ENCODE data around the gene EPHA5.

EPHA5 gene

DNA sequence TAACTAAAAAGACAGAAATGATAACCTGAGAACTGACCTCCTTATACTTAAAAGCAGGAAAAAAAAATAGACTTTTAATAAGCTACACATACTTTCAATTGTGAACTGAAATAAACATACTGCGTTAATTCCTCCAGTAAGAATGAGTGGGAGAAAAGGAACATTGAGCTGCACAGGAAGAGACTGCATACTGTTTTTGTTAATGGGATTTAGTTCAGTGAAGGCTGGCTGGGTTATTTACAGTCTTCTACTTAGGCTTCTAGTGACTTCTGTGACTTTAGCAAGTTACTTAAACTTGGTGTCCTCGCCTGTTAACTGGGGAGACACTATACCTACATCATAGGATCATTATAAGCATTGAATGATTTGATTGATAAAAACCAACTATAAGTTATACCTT lies 213.3 kb downstream of the EPHA5 start:
- no peaks in the 10 kb centered on the region for H3K27me3 ChIP-seq (ENCODE audit: insufficient read depth, poor library complexity, severe bottlenecking)
- DNase-seq (ENCODE audit: low read depth in 1 of 2, low spot score in 1 of 2): no peak
- no peak overlapping the region for H3K4me3 ChIP-seq (replicated peaks; ENCODE audit: insufficient read depth, low read length)
- no peak overlapping the region for H3K27ac ChIP-seq (replicated peaks)
- TF ChIP-seq POLR2AphosphoS5 (IDR thresholded peaks at IDR 0.05; ENCODE audit: low read depth): no peak
- no peak for TF ChIP-seq SPI1 (IDR thresholded peaks at IDR 0.05; ENCODE audit: borderline replicate concordance, low read depth)
- no peak for TF ChIP-seq CTCF (IDR thresholded peaks at IDR 0.05; ENCODE audit: insufficient read depth, low read length)
- TF ChIP-seq, protein P1, sequence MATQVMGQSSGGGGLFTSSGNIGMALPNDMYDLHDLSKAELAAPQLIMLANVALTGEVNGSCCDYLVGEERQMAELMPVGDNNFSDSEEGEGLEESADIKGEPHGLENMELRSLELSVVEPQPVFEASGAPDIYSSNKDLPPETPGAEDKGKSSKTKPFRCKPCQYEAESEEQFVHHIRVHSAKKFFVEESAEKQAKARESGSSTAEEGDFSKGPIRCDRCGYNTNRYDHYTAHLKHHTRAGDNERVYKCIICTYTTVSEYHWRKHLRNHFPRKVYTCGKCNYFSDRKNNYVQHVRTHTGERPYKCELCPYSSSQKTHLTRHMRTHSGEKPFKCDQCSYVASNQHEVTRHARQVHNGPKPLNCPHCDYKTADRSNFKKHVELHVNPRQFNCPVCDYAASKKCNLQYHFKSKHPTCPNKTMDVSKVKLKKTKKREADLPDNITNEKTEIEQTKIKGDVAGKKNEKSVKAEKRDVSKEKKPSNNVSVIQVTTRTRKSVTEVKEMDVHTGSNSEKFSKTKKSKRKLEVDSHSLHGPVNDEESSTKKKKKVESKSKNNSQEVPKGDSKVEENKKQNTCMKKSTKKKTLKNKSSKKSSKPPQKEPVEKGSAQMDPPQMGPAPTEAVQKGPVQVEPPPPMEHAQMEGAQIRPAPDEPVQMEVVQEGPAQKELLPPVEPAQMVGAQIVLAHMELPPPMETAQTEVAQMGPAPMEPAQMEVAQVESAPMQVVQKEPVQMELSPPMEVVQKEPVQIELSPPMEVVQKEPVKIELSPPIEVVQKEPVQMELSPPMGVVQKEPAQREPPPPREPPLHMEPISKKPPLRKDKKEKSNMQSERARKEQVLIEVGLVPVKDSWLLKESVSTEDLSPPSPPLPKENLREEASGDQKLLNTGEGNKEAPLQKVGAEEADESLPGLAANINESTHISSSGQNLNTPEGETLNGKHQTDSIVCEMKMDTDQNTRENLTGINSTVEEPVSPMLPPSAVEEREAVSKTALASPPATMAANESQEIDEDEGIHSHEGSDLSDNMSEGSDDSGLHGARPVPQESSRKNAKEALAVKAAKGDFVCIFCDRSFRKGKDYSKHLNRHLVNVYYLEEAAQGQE (IDR thresholded peaks at IDR 0.05; ENCODE audit: insufficient replicate concordance, low read depth): no peak
- TF ChIP-seq GABPA (IDR thresholded peaks at IDR 0.05; ENCODE audit: low read depth): no peak

GRCh38 chr4:65456579-65456978 lies 213.7 kb downstream of the EPHA5 start:
- Histone ChIP-seq H3K4me3 (replicated peaks; ENCODE audit: insufficient read depth, low read length) (no peak overlapping the region), H3K27ac (replicated peaks) (no peak overlapping the region), H3K27me3 (ENCODE audit: insufficient read depth, poor library complexity, severe bottlenecking) (no peaks in the 10 kb centered on the region)
- TF ChIP-seq CTCF (IDR thresholded peaks at IDR 0.05; ENCODE audit: insufficient read depth, low read length) (no peak), POLR2AphosphoS5 (IDR thresholded peaks at IDR 0.05; ENCODE audit: low read depth) (no peak), SPI1 (IDR thresholded peaks at IDR 0.05; ENCODE audit: borderline replicate concordance, low read depth) (no peak)
- TF ChIP-seq, protein P1 (IDR thresholded peaks at IDR 0.05; ENCODE audit: insufficient replicate concordance, low read depth): no peak
- no peak for DNase-seq (ENCODE audit: low read depth in 1 of 2, low spot score in 1 of 2)

DNA sequence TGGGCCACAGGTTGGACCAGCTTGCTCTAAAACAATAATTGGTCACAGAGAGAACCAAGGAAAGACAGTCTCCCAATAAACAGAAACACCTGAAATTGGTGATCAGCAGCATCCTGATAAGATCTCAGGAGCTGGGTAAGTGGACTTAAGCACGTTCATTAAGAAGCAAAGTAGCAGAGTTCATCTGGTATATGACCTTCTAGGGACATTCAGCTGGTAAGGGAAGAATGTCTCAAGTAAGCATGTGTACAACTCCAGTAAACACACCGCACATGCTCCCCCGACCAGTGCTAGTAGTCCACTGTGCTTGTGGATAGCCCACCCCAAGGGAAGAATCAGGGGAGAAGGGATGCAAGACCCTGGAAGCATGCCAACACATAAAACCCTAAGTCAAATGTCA lies 216.9 kb downstream of the EPHA5 start:
- H3K4me3 ChIP-seq (replicated peaks; ENCODE audit: insufficient read depth, low read length): no peak overlapping the region
- no peak for TF ChIP-seq POLR2AphosphoS5 (IDR thresholded peaks at IDR 0.05; ENCODE audit: low read depth)
- TF ChIP-seq GABPA (IDR thresholded peaks at IDR 0.05; ENCODE audit: low read depth): no peak
- TF ChIP-seq CTCF (IDR thresholded peaks at IDR 0.05; ENCODE audit: insufficient read depth, low read length): no peak
- TF ChIP-seq SPI1 (IDR thresholded peaks at IDR 0.05; ENCODE audit: borderline replicate concordance, low read depth): no peak
- TF ChIP-seq, protein P1 (IDR thresholded peaks at IDR 0.05; ENCODE audit: insufficient replicate concordance, low read depth): no peak
- DNase-seq (ENCODE audit: low read depth in 1 of 2, low spot score in 1 of 2): no peak
- no peaks in the 10 kb centered on the region for H3K27me3 ChIP-seq (ENCODE audit: insufficient read depth, poor library complexity, severe bottlenecking)
- no peak overlapping the region for H3K27ac ChIP-seq (replicated peaks)
